ENCODE data around the gene TMEM14C. TPM values are rescaled to one million over a fixed set of nuclear protein-coding genes. Genes with fewer than 3 reads are reported as not detected.
"Not testable (repeated sequence)": the region's sequence is repeated elsewhere in the genome, so short reads cannot be mapped to it uniquely, and the experiment has no call there.

The TMEM14C gene
- total and polyA plus RNA-seq, 10 donors = 40.7 to 115 (median 68.4) TPM

GRCh38 chr6:10713962-10714361 lies 8.9 kb upstream of the TMEM14C start:
- TF ChIP-seq POLR2A (IDR thresholded peaks at IDR 0.05) (no peak), POLR2AphosphoS5 (IDR thresholded peaks at IDR 0.05) (no peak)
- TF ChIP-seq, protein P1, sequence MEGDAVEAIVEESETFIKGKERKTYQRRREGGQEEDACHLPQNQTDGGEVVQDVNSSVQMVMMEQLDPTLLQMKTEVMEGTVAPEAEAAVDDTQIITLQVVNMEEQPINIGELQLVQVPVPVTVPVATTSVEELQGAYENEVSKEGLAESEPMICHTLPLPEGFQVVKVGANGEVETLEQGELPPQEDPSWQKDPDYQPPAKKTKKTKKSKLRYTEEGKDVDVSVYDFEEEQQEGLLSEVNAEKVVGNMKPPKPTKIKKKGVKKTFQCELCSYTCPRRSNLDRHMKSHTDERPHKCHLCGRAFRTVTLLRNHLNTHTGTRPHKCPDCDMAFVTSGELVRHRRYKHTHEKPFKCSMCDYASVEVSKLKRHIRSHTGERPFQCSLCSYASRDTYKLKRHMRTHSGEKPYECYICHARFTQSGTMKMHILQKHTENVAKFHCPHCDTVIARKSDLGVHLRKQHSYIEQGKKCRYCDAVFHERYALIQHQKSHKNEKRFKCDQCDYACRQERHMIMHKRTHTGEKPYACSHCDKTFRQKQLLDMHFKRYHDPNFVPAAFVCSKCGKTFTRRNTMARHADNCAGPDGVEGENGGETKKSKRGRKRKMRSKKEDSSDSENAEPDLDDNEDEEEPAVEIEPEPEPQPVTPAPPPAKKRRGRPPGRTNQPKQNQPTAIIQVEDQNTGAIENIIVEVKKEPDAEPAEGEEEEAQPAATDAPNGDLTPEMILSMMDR (IDR thresholded peaks at IDR 0.05 in 8 of 11, conservative IDR thresholded peaks at IDR 0.05 in 3 of 11) = no peak
- WGBS, 5 donors = 87 to 95% (median 92%) methylated on average over 8 of the region's 8 CpGs

DNA sequence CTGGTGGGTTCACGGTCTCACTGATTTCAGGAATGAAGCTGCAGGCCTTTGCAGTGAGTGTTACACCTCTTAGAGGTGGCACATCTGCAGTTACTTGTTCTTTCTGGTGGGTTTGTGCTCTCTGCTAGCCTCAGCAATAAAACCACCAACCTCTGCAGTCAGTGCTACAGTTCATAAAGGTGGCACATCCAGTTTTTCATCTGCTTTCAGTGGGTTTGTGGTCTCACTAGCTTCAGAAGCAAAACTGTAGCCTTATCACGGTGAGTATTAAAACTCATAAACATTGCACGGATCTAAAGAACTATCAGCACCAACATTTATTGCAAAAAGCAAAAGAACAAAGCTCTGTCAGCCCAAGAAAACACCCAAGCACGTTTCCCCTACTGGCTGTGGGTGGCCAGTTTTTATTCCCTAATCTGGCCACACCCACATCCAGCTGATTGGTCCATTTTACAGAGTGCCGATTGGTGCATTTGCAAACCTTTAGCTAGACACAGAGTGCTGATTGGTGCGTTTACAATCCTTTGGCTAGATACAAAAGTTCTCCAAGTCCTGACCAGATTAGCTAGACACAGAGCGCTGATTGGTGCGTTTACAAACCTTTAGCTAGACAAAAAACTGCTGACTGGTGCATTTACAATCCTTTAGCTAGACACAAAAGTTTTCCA lies 3.4 kb upstream of the TMEM14C start:
- H3K4me3 ChIP-seq = peak overlapping the region in 7 of 8 donors; percentile 41 to 67 (median 56)
- WGBS, 5 donors = 69 to 76% (median 75%) methylated on average over 8 of the region's 8 CpGs

More at GRCh38 chr6:10713962-10714361, 8.9 kb upstream of the TMEM14C start:
- Histone ChIP-seq H3K4me3 (no peak overlapping the region), H3K27ac (no peak overlapping the region), H3K9me3 (peaks cover 0 to 13% (median 8%) of the 10 kb centered on the region in 8 donors), H3K4me1 (no peaks in the 10 kb centered on the region), H3K36me3 (peaks cover 0 to 19% (median 18%) of the 10 kb centered on the region in 6 donors), H3K27me3 (replicated peaks in 1 of 7) (no peaks in the 10 kb centered on the region)
- DNase-seq = no peak
- intact Hi-C loops (cut with DNase I; ENCODE audit: low total_unique reads) = no loop called here

DNA sequence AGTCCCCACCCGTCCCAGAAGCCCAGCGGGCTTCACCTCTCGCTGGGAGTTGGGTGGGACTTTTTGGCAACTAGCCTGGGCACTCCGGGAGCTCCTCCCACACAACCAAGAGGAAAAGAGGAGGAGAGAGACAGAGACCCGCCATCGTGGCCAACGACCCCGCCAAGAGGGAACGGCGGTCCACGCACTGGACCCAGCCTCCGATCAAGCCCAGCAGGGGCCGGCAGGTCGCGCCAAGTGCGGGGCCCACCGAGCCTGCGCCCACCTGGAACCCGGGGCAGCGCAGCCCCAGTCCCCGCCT lies 3.0 kb upstream of the TMEM14C start:
- no peak for DNase-seq
- WGBS, 5 donors = 30 to 64% (median 38%) methylated on average over 11 to 21 of the region's 21 CpGs
- Histone ChIP-seq H3K4me3 (peak overlapping the region; percentile 41 to 67 (median 54)), H3K36me3 (peaks cover 0 to 3% (median 0%) of the 10 kb centered on the region in 6 donors), H3K27me3 (replicated peaks in 1 of 7) (no peaks in the 10 kb centered on the region), H3K4me1 (peaks cover 11 to 52% (median 31%) of the 10 kb centered on the region in 6 donors), H3K27ac (peak overlapping the region; percentile 51 to 94 (median 90)), H3K9me3 (peaks cover 0 to 25% (median 14%) of the 10 kb centered on the region in 8 donors)
- TF ChIP-seq, protein P1 (IDR thresholded peaks at IDR 0.05 in 8 of 11, conservative IDR thresholded peaks at IDR 0.05 in 3 of 11) = no peak
- intact Hi-C loops (cut with DNase I; ENCODE audit: low total_unique reads) = no loop called here

More for the DNA sequence above, 3.4 kb upstream of the TMEM14C start:
- Histone ChIP-seq H3K36me3 (no peaks in the 10 kb centered on the region), H3K27ac (peak overlapping the region in 7 of 8 donors; percentile 83 to 94 (median 92)), H3K4me1 (peaks cover 11 to 47% (median 29%) of the 10 kb centered on the region in 6 donors), H3K9me3 (peaks cover 0 to 25% (median 14%) of the 10 kb centered on the region in 8 donors), H3K27me3 (replicated peaks in 1 of 7) (no peaks in the 10 kb centered on the region)
- TF ChIP-seq POLR2A (IDR thresholded peaks at IDR 0.05) (no peak), POLR2AphosphoS5 (IDR thresholded peaks at IDR 0.05) (no peak)
- TF ChIP-seq, protein P1 (IDR thresholded peaks at IDR 0.05 in 8 of 11, conservative IDR thresholded peaks at IDR 0.05 in 3 of 11) = no peak
- intact Hi-C loops (cut with DNase I; ENCODE audit: low total_unique reads) = no loop called here
- no peak for DNase-seq

DNA sequence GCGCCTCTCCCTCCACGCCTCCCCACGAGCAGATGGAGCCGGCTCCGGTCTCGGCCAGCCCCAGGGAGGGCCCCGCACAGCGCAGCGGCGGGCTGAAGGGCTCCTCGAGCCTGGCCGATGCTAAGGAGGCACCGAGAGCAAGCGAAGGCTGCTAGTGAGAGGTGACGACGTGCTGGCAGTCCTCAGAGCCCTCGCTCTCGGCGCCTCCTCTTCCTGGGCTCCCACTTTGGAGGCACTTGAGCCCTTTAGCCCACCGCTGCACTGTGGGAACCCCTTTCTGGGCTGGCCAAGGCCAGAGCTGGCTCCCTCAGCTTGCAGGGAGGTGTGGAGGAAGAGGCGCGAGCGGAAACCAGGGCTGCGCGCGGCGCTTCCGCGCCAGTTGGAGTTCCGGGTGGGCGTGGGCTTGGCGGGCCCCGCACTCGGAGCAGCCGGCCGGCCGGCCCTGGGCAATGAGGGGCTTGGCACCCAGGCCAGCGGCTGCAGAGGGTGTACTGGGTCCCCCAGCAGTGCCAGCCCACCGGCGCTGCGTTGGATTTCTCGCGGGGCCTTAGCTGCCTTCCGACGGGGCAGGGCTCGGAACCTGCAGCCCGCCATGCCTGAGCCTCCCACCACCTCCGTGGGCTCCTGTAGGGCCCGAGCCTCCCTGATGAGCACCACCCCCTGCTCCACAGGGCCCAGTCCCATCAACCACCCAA lies 2.5 kb upstream of the TMEM14C start:
- Histone ChIP-seq H3K4me1 (peaks cover 11 to 55% (median 31%) of the 10 kb centered on the region in 6 donors), H3K27ac (peak overlapping the region; percentile 51 to 94 (median 90))

GRCh38 chr6:10720960-10721849 lies 1.7 kb upstream of the TMEM14C start:
- DNase-seq = not testable (repeated sequence)
- peak overlapping the region in 7 of 8 donors; percentile 83 to 94 (median 92) for H3K27ac ChIP-seq

More for the DNA sequence above, 2.5 kb upstream of the TMEM14C start:
- WGBS, 5 donors = 13 to 43% (median 30%) methylated on average over 26 to 49 of the region's 49 CpGs
- H3K9me3 ChIP-seq = peaks cover 0 to 25% (median 14%) of the 10 kb centered on the region in 8 donors
- TF ChIP-seq, protein P1 (IDR thresholded peaks at IDR 0.05 in 8 of 11, conservative IDR thresholded peaks at IDR 0.05 in 3 of 11) = no peak
- TF ChIP-seq POLR2AphosphoS5 (IDR thresholded peaks at IDR 0.05) (peak; percentile 75 to 91 (median 90)), POLR2A (IDR thresholded peaks at IDR 0.05) (peak in 1 of 3 donors; percentile 49)
- DNase-seq = peak; percentile 95
- no peaks in the 10 kb centered on the region for H3K27me3 ChIP-seq (replicated peaks in 1 of 7)
- peak overlapping the region; percentile 41 to 67 (median 54) for H3K4me3 ChIP-seq
- intact Hi-C loops (cut with DNase I; ENCODE audit: low total_unique reads) = no loop called here
- peaks cover 0 to 8% (median 0%) of the 10 kb centered on the region in 6 donors for H3K36me3 ChIP-seq

More at GRCh38 chr6:10720960-10721849, 1.7 kb upstream of the TMEM14C start:
- Histone ChIP-seq H3K4me1 (peaks cover 11 to 62% (median 33%) of the 10 kb centered on the region in 6 donors), H3K9me3 (peaks cover 0 to 25% (median 14%) of the 10 kb centered on the region in 8 donors), H3K36me3 (peaks cover 0 to 16% (median 2%) of the 10 kb centered on the region in 6 donors), H3K4me3 (peak overlapping the region; percentile 41 to 67 (median 54))
- H3K27me3 ChIP-seq (replicated peaks in 1 of 7); intact Hi-C loops (cut with DNase I; ENCODE audit: low total_unique reads): not testable (repeated sequence)
- 80 to 91% (median 86%) methylated on average over 17 of the region's 17 CpGs for WGBS, 5 donors

Measured in spleen (tissue), 11 donors.